Heart right ventricle (tissue), 16 donors: ENCODE results near the gene CLDN7. TPM values are rescaled to one million over a fixed set of nuclear protein-coding genes. Genes with fewer than 3 reads are reported as not detected.
A peak's percentile ranks its signal among the peaks of the same experiment; 100 is the strongest.

Experiments
- ATAC-seq, 8 donors: fragments of 200-7000 bp; cut with Tn5 transposase; one replicate each; pipeline ENCODE4 v1.9.1; 2020; ENCODE audit warnings: mild to moderate bottlenecking in 8 of 8, moderate library complexity in 8 of 8, moderate number of reproducible peaks in 1 of 8
- DNase-seq, 2 donors: peaks; one replicate each; pipeline ENCODE4 v3.0.0-alpha.2; 2020
- H3K27ac ChIP-seq, 10 donors: fragments of 200-600 bp; sonication (generic) in 2 of 10; one replicate each; pipeline versions ENCODE4 v1.5.0 to v1.8.0; 2020 to 2022; ENCODE audit warnings: mild to moderate bottlenecking in 3 of 10
- H3K27me3 ChIP-seq, 7 donors: fragments of 200-600 bp; one replicate each; pipeline ENCODE4 v1.8.0; 2021 to 2022; ENCODE audit warnings: mild to moderate bottlenecking in 2 of 7
- H3K36me3 ChIP-seq, 9 donors: fragments of 200-600 bp; sonication (generic) in 1 of 9; one replicate each; pipeline versions ENCODE4 v1.5.0 to v1.8.0; 2020 to 2022; ENCODE audit warnings: mild to moderate bottlenecking in 2 of 9
- H3K4me1 ChIP-seq, 9 donors: fragments of 200-600 bp; sonication (generic) in 1 of 9; one replicate each; pipeline versions ENCODE4 v1.5.0 to v1.8.0; 2020 to 2022; ENCODE audit warnings: mild to moderate bottlenecking in 4 of 9
- H3K4me3 ChIP-seq, 10 donors: fragments of 200-600 bp; sonication (generic) in 2 of 10; one replicate each; pipeline versions ENCODE4 v1.5.0 to v1.8.0; 2020 to 2022; ENCODE audit warnings: mild to moderate bottlenecking in 7 of 10, moderate library complexity in 2 of 10
- H3K9me3 ChIP-seq, 11 donors: fragments of 200-600 bp in 10 of 11; sonication (generic) in 2 of 11; one replicate each; pipeline versions ENCODE4 v1.5.0 to v1.8.0; 2013 to 2022; ENCODE audit warnings: mild to moderate bottlenecking in 2 of 11, control low read depth in 1 of 11, moderate library complexity in 1 of 11
- WGBS, 2 donors: extraction: QIAGEN DNeasy Blood & Tissue Kit; methylation state at CpG; one replicate each; pipeline ENCODE4 v1.1.7; 2013; ENCODE audit warnings: inconsistent platforms in 1 of 2; 5-methylcytosine and 5-hydroxymethylcytosine counted together
- intact Hi-C, 10 donors: fragments of 100-400 bp; cut with DNase I; formaldehyde crosslinking; loops; one replicate each; pipeline versions ENCODE4 v1.11.1 to v1.14.2; 2022
- polyA plus RNA-seq, 2 donors: library from polyadenylated mRNA; stranded (reverse); fragments of 200-250 nt; gene quantifications; one replicate each; pipeline ENCODE4 v1.2.3, GENCODE V29; 2013
- total RNA-seq, 10 donors: library from RNA; stranded (reverse); fragmentation: NEBNext Ultra II Directional in 3 of 10; extraction: Animal tissue kit (Norgen Biotek cat#: 25700) in 3 of 10; gene quantifications; one replicate each; pipeline versions ENCODE4 v1.2.1 to v1.2.4, GENCODE V29; 2021 to 2023
- TF ChIP-seq, protein P1 (sequence below), 9 donors: fragments of 200-600 bp; sonication (generic) in 2 of 9; IDR thresholded peaks; one replicate each; pipeline versions ENCODE4 v1.5.0 to v1.8.0; 2021 to 2022; ENCODE audit warnings: antibody characterized with exemption in 9 of 9, mild to moderate bottlenecking in 5 of 9, moderate library complexity in 1 of 9
- donor health status: Arrhythmogenic right ventricular cardiomyopathy.
- donor health status: ischemic (EF 13 %, LVEDD 7.1; RV severe dilation, severe dysfunction).
- donor health status: healthy with polysubstance abuse.
- donor health status: DM: no; HTN: yes; CAD: no.
- donor health status: DM: no; HTN: no; CAD: no.
- donor health status: ischemic (EF 25% LVEDD 6.9; RV normal size, moderate dysfunction).
- donor health status: ischemic (EF 25% LVEDD 5.7; RV mildly dilated, moderate dysfunction).
- donor health status: healthy.
- donor health status: DM: yes; HTN: yes; CAD: no.
- donor health status: Ischemic cardiomyopathy.
- donor health status: ischemic (EF 35%, LVEDD 5.7; RV mildly dilated, moderate dysfunction).
- donor health status: nonischemic (EF 11% LVEDD 7.7; RV severe dilation, severe dysfunction).
- donor health status: DM: yes; HTN: yes; CAD: no.
- donor health status: PGD.
- donor health status: ischemic (EF 29% LVEDD 5.4; RV normal size, mild dysfunction).
- donor health status: nonischemic (EF 23%, LVEDD 6.1; RV moderate dilation, normal function).

The CLDN7 gene
- total and polyA plus RNA-seq, 12 donors = 0.39 to 2.5 (median 0.90) TPM

DNA sequence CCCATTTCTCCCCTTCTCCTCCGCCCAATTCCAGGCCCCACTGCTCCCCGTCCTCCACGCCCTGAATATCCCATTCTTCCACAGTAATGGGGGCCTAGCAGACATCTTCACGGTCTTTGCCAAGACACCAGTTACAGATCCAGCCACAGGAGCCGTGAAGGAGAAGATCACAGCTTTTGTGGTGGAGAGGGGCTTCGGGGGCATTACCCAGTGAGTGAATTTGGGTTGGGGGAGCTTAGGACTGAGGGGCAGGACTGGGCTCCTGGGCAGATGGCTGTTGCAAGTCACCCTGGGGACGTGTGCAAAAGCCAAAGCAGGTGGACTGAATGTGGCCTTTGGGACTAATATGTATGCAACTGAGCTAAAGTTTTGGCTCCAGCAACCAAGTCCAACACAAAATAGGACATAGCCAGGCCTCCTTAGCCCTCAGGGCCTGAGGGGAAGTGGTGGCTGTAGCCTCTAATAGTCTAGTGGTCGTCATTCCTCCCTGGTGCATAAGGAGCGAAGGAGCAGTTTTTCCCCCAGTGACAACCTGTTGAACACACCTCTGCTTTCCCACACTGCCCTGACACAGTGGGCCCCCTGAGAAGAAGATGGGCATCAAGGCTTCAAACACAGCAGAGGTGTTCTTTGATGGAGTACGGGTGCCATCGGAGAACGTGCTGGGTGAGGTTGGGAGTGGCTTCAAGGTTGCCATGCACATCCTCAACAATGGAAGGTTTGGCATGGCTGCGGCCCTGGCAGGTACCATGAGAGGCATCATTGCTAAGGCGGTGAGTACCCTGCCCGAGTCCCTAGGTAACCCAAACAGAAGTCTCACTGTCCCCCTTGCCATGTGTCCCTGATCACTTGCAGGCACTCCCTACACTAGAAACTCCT is 39.9 kb downstream of the CLDN7 start:
- WGBS, 2 donors = 81 to 83% methylated on average over 15 of the region's 15 CpGs
- Histone ChIP-seq H3K4me3 (no peak overlapping the region), H3K27ac (peak overlapping the region in 3 of 10 donors; percentile 98 to 99 (median 98)), H3K9me3 (no peaks in the 10 kb centered on the region), H3K27me3 (no peaks in the 10 kb centered on the region), H3K36me3 (peaks cover 0 to 67% (median 25%) of the 10 kb centered on the region in 9 donors), H3K4me1 (peaks cover 16 to 76% (median 42%) of the 10 kb centered on the region in 9 donors)
- intact Hi-C loops = no loop called here
- no peak for ATAC-seq
- TF ChIP-seq, protein P1, sequence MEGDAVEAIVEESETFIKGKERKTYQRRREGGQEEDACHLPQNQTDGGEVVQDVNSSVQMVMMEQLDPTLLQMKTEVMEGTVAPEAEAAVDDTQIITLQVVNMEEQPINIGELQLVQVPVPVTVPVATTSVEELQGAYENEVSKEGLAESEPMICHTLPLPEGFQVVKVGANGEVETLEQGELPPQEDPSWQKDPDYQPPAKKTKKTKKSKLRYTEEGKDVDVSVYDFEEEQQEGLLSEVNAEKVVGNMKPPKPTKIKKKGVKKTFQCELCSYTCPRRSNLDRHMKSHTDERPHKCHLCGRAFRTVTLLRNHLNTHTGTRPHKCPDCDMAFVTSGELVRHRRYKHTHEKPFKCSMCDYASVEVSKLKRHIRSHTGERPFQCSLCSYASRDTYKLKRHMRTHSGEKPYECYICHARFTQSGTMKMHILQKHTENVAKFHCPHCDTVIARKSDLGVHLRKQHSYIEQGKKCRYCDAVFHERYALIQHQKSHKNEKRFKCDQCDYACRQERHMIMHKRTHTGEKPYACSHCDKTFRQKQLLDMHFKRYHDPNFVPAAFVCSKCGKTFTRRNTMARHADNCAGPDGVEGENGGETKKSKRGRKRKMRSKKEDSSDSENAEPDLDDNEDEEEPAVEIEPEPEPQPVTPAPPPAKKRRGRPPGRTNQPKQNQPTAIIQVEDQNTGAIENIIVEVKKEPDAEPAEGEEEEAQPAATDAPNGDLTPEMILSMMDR (IDR thresholded peaks at IDR 0.05) = no peak
- no peak for DNase-seq

DNA sequence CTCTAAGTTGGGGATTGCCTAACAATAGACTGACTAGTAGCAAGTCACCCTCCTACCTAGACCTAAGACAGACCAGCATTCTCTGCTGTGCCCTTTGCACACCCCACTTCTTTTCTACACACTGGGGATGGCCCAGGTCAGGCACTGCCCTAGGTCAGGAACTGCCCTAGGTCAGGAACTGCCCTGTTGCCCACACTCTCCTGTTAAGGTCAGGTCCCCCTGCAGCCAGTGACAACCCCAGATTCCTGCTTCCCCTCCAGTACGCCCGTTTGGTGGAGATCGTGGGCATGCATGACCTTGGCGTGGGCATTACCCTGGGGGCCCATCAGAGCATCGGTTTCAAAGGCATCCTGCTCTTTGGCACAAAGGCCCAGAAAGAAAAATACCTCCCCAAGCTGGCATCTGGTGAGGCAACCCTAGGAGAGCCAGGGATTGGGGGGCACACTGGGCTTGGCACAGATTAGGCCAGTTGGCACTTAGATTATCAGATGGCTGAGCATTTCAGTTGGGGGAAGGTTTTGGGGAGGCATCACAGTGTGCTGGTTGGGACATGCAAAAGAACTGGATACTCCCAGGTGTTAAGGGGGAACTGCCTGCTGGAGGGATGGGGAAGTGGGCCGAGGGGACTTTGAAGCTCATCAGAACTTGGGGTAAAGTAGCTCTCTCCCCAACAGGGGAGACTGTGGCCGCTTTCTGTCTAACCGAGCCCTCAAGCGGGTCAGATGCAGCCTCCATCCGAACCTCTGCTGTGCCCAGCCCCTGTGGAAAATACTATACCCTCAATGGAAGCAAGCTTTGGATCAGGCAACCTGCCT is 40.8 kb downstream of the CLDN7 start:
- peak overlapping the region in 9 of 10 donors; percentile 96 to 100 (median 98) for H3K27ac ChIP-seq
- H3K36me3 ChIP-seq = peaks cover 0 to 58% (median 17%) of the 10 kb centered on the region in 9 donors
- no peaks in the 10 kb centered on the region for H3K27me3 ChIP-seq
- peaks cover 16 to 82% (median 45%) of the 10 kb centered on the region in 9 donors for H3K4me1 ChIP-seq
- no peak for ATAC-seq
- DNase-seq = no peak
- 67 to 72% methylated on average over 10 of the region's 10 CpGs for WGBS, 2 donors
- no peaks in the 10 kb centered on the region for H3K9me3 ChIP-seq
- H3K4me3 ChIP-seq = peak overlapping the region in 9 of 10 donors; percentile 63 to 99 (median 87)
- TF ChIP-seq, protein P1 (IDR thresholded peaks at IDR 0.05) = no peak
- intact Hi-C loops = no loop called here

DNA sequence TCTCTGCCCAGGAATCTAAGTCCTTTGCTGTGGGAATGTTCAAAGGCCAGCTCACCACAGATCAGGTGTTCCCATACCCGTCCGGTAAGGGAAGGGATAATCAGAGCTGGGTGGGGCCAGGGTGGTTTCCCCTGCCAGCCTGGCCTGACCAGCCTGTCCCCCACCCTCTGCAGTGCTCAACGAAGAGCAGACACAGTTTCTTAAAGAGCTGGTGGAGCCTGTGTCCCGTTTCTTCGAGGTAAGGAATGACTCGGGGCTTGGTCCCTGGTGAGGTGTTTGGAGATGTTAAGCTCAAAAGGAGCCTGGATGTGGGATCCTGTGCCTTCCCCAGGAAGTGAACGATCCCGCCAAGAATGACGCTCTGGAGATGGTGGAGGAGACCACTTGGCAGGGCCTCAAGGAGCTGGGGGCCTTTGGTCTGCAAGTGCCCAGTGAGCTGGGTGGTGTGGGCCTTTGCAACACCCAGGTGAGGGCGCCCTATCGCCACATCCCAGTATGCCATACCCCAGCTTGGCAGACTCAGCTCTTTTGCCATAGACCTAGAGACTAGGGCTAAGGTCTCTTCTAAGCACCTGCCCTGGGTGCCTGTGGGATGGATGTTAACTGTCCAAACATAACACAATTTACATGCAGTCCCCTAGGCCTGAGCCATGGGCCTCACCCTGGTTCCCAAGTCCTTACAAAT is 41.5 kb downstream of the CLDN7 start:
- intact Hi-C loops = no loop called here
- H3K36me3 ChIP-seq = peaks cover 0 to 51% (median 11%) of the 10 kb centered on the region in 9 donors
- peaks cover 16 to 86% (median 53%) of the 10 kb centered on the region in 9 donors for H3K4me1 ChIP-seq
- ATAC-seq (peak in 6 of 8 donors; percentile 2 to 18 (median 13)), DNase-seq (no peak)
- WGBS, 2 donors = 27 to 28% methylated on average over 11 of the region's 11 CpGs
- peak overlapping the region; percentile 63 to 99 (median 88) for H3K4me3 ChIP-seq
- TF ChIP-seq, protein P1 (IDR thresholded peaks at IDR 0.05) = peak in 6 of 9 donors; percentile 24 to 53 (median 44)
- H3K27me3 ChIP-seq = no peaks in the 10 kb centered on the region
- H3K9me3 ChIP-seq = no peaks in the 10 kb centered on the region
- peak overlapping the region; percentile 91 to 100 (median 98) for H3K27ac ChIP-seq
